AG09309 (cell line): Measurements from ENCODE around the gene NINJ1.

Experiments
- DNase-seq: peaks from one replicate; pipeline ENCODE4 v3.0.0-alpha.2; 2010; ENCODE audit warnings: low read depth
- H3K4me3 ChIP-seq: 2 replicates; pipeline ENCODE4 v1.5.1; 2011; ENCODE audit warnings: mild to moderate bottlenecking, low read depth, low read length, moderate library complexity; ENCODE audit not compliant: control insufficient read depth
- TF ChIP-seq, protein P1 (sequence below): IDR thresholded peaks from 2 replicates; pipeline ENCODE4 v1.5.1; 2011; ENCODE audit warnings: mild to moderate bottlenecking, low read depth, low read length, inconsistent platforms; ENCODE audit not compliant: insufficient read depth, control insufficient read depth; ENCODE audit errors: missing control alignments

Gene NINJ1

DNA sequence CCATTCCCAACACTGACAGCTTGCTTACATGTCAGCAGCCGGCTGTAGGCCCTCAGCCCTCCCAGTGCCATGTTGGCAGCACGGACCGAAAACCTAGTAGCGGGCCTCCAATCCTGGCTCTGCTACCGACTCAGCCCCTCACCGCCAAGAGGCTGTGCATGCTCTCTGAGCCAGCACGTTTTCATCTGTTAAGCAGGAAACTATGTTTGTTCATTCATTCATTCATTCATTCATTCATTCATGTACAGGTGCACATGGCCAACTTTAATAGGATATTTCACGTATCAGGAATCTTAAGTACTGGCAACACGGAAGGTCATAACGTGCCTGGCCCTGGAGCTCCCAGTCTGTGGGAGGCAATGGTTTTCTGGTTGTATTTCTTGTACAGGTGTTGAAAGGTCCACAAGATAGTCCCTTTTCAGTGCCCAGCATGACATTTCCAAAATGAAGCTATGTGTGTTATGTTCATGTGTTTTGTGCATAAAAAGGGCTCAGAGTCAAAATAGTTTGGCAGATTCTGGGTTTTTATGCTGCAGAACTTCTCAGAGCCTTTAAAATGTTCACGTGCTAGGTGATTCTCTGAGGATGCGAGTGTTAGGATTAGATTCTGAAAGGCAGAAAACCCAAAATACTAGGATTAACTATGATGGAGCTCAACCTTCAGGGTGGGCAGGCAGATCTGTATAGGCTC is 57.8 kb downstream of the NINJ1 start:
- DNase-seq: no peak
- TF ChIP-seq, protein P1, sequence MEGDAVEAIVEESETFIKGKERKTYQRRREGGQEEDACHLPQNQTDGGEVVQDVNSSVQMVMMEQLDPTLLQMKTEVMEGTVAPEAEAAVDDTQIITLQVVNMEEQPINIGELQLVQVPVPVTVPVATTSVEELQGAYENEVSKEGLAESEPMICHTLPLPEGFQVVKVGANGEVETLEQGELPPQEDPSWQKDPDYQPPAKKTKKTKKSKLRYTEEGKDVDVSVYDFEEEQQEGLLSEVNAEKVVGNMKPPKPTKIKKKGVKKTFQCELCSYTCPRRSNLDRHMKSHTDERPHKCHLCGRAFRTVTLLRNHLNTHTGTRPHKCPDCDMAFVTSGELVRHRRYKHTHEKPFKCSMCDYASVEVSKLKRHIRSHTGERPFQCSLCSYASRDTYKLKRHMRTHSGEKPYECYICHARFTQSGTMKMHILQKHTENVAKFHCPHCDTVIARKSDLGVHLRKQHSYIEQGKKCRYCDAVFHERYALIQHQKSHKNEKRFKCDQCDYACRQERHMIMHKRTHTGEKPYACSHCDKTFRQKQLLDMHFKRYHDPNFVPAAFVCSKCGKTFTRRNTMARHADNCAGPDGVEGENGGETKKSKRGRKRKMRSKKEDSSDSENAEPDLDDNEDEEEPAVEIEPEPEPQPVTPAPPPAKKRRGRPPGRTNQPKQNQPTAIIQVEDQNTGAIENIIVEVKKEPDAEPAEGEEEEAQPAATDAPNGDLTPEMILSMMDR: no peak
- no peak overlapping the region for H3K4me3 ChIP-seq

DNA sequence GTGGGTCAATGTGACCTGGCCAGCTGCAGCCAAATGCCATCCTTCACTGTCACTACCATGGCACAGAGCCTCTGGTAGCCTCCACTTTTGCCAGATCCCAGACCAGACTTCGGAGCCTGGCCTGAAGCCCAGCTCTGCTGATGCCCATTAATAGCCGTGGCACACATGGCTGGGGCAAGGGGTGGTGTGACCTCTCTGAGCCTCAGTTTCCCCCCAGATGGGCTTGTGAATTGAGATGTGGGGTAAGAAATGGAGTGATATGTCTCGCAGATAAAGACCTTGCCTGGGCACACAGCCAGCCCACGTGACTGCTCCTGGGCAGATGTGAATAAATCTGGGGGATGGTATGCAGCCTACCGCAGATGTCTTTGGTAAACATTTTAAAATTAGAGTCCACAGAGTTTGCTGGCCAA is 61.7 kb downstream of the NINJ1 start:
- no peak for DNase-seq
- H3K4me3 ChIP-seq: no peak overlapping the region
- TF ChIP-seq, protein P1: no peak
